ENCODE results near the gene VSIG10L2.

- TF ChIP-seq RAD21 (IDR thresholded peaks at IDR 0.05; ENCODE audit: low read depth) (no peak), REST (IDR thresholded peaks at IDR 0.05; ENCODE audit: low read depth) (no peak), POLR2AphosphoS5 (IDR thresholded peaks at IDR 0.05; ENCODE audit: low read depth, low read length) (no peak), CTCF (IDR thresholded peaks at IDR 0.05 in 2 of 3, conservative IDR thresholded peaks at IDR 0.05 in 1 of 3; ENCODE audit: borderline replicate concordance in 1 of 3, insufficient read depth in 1 of 3, low read depth in 2 of 3, low read length in 2 of 3) (no peak)
- TF ChIP-seq, protein P1, sequence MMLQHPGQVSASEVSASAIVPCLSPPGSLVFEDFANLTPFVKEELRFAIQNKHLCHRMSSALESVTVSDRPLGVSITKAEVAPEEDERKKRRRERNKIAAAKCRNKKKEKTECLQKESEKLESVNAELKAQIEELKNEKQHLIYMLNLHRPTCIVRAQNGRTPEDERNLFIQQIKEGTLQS (IDR thresholded peaks at IDR 0.05), result no peak
These were observed 36.5 kb downstream of the VSIG10L2 start for GRCh38 chr11:125982348-125982730.
